H1 (cell line): ENCODE results near the gene UGT2B7. TPM values are rescaled to one million over a fixed set of nuclear protein-coding genes. Genes with fewer than 3 reads are reported as not detected.

ENCODE experiments used
- CTCF ChIA-PET: fragments of 300-600 bp; sonication (Branson Sonifier 250); formaldehyde crosslinking; loops from one replicate; lab custom pipeline; 2021; ENCODE audit not compliant: partially characterized antibody; lab: Charles Lee
- POLR2A ChIA-PET: fragments of 300-600 bp; sonication (Branson Sonifier 250); formaldehyde crosslinking; loops from one replicate; lab custom pipeline; 2021; ENCODE audit warnings: inconsistent platforms; ENCODE audit not compliant: partially characterized antibody; lab: Charles Lee
- DNase-seq, 2 experiments: peaks; one replicate each; pipeline versions ENCODE4 v3.0.0 to v3.0.0-alpha.2; 2010 to 2022; ENCODE audit warnings: low spot score in 2 of 2, low read depth in 1 of 2, mixed read lengths in 1 of 2
- FAIRE-seq: peaks from 2 replicates; lab custom pipeline; 2011; peaks lifted over from hg19 to GRCh38; lab: Jason Lieb, UNC
- H2AFZ ChIP-seq: 2 replicates; pipeline ENCODE4 v1.8.1; 2012; ENCODE audit warnings: low read length, inconsistent platforms
- H2AK5ac ChIP-seq: 2 replicates; pipeline ENCODE4 v1.6.1; 2013; ENCODE audit warnings: low read depth, low read length
- H2BK120ac ChIP-seq: replicated peaks from 2 replicates; pipeline ENCODE3; 2013; ENCODE audit warnings: low read depth, low read length, inconsistent platforms
- H2BK12ac ChIP-seq: 2 replicates; pipeline ENCODE4 v1.6.1; 2013; ENCODE audit warnings: low read depth, low read length
- H2BK15ac ChIP-seq: 2 replicates; pipeline ENCODE4 v1.6.1; 2013; ENCODE audit warnings: low read length
- H2BK20ac ChIP-seq: 2 replicates; pipeline ENCODE4 v1.6.1; 2013; ENCODE audit warnings: low read length
- H2BK5ac ChIP-seq: 2 replicates; pipeline ENCODE4 v1.6.1; 2013; ENCODE audit warnings: low read depth, low read length
- H3K14ac ChIP-seq: 2 replicates; pipeline ENCODE4 v1.6.1; 2013; ENCODE audit warnings: inconsistent platforms; ENCODE audit not compliant: insufficient read length
- H3K18ac ChIP-seq: 2 replicates; pipeline ENCODE4 v1.6.1; 2013; ENCODE audit warnings: low read length; ENCODE audit errors: extremely low read depth
- H3K23ac ChIP-seq: 2 replicates; pipeline ENCODE4 v1.6.1; 2013; ENCODE audit warnings: inconsistent platforms; ENCODE audit not compliant: insufficient read length
- H3K23me2 ChIP-seq: 2 replicates; pipeline ENCODE4 v1.6.1; 2013; ENCODE audit warnings: low read depth, low read length
- H3K27ac ChIP-seq: 2 replicates; pipeline ENCODE4 v1.6.1; 2011; ENCODE audit warnings: low read depth, low read length, inconsistent platforms
- H3K27me3 ChIP-seq, 4 experiments: replicated peaks in 1 of 4; 1 replicate in 1 of 4; 2 replicates in 3 of 4; pipeline versions ENCODE4 v1.6.1 to v1.8.1; 2011 to 2013; ENCODE audit warnings: low read length in 3 of 4, mild to moderate bottlenecking in 3 of 4, inconsistent platforms in 2 of 4, mixed read lengths in 2 of 4, moderate library complexity in 1 of 4; ENCODE audit not compliant: control insufficient read depth in 3 of 4, insufficient read depth in 3 of 4; ENCODE audit errors: extremely low read depth in 1 of 4
- H3K36me3 ChIP-seq, 4 experiments: 2 replicates each; pipeline versions ENCODE4 v1.6.1 to v1.8.1; 2011 to 2013; ENCODE audit warnings: mild to moderate bottlenecking in 4 of 4, low read length in 3 of 4, moderate library complexity in 2 of 4, control low read depth in 1 of 4, inconsistent platforms in 1 of 4; ENCODE audit not compliant: insufficient read depth in 4 of 4, control insufficient read depth in 2 of 4
- H3K4ac ChIP-seq: replicated peaks from 2 replicates; pipeline ENCODE3; 2013; ENCODE audit warnings: low read length, low read depth, mixed read lengths, inconsistent platforms; ENCODE audit not compliant: insufficient read length
- H3K4me1 ChIP-seq, 4 experiments: replicated peaks in 1 of 4; 1 replicate in 1 of 4; 2 replicates in 3 of 4; pipeline versions ENCODE4 v1.6.1 to v1.8.1; 2011 to 2013; ENCODE audit warnings: low read length in 3 of 4, inconsistent platforms in 2 of 4, mixed read lengths in 1 of 4; ENCODE audit not compliant: insufficient read depth in 4 of 4, control insufficient read depth in 3 of 4
- H3K4me2 ChIP-seq, 2 experiments: 2 replicates each; pipeline versions ENCODE4 v1.6.1 to v1.8.1; 2011 to 2013; ENCODE audit warnings: low read depth in 2 of 2, low read length in 2 of 2, control low read depth in 1 of 2, inconsistent platforms in 1 of 2, mild to moderate bottlenecking in 1 of 2; ENCODE audit not compliant: insufficient read depth in 1 of 2
- H3K4me3 ChIP-seq, 4 experiments: fragments of 200-600, 300-600 bp in 1 of 4; sonication (generic), shearing (Covaris generic), sonication (Bioruptor Twin) in 1 of 4; 2 replicates each; pipeline versions ENCODE4 v1.5.1 to v1.8.1; 2011 to 2016; ENCODE audit warnings: low read length in 4 of 4, low read depth in 3 of 4, control low read depth in 2 of 4, inconsistent platforms in 2 of 4, mild to moderate bottlenecking in 2 of 4, mixed read lengths in 1 of 4, moderate library complexity in 1 of 4; ENCODE audit not compliant: insufficient read depth in 2 of 4; ENCODE audit errors: extremely low read depth in 1 of 4
- H3K56ac ChIP-seq: replicated peaks from 2 replicates; pipeline ENCODE3; 2013; ENCODE audit warnings: low read depth, mild to moderate bottlenecking, mixed read lengths, low read length, inconsistent platforms; ENCODE audit not compliant: insufficient read length
- H3K79me1 ChIP-seq: 2 replicates; pipeline ENCODE4 v1.6.1; 2013; ENCODE audit warnings: low read depth, low read length, control low read depth
- H3K79me2 ChIP-seq, 2 experiments: 2 replicates each; pipeline versions ENCODE4 v1.6.1 to v1.8.1; 2012 to 2013; ENCODE audit warnings: low read length in 2 of 2, mild to moderate bottlenecking in 2 of 2, inconsistent platforms in 1 of 2; ENCODE audit not compliant: insufficient read depth in 2 of 2, control insufficient read depth in 1 of 2
- H3K9ac ChIP-seq, 4 experiments: replicated peaks in 1 of 4; 1 replicate in 1 of 4; 2 replicates in 3 of 4; pipeline versions ENCODE4 v1.6.1 to v1.8.1; 2011 to 2013; ENCODE audit warnings: low read depth in 3 of 4, low read length in 3 of 4, control low read depth in 2 of 4, mild to moderate bottlenecking in 2 of 4, moderate library complexity in 2 of 4, inconsistent platforms in 1 of 4; ENCODE audit errors: extremely low read depth in 1 of 4
- H3K9me3 ChIP-seq, 2 experiments: 2 replicates each; pipeline versions ENCODE4 v1.6.1 to v1.8.1; 2012 to 2013; ENCODE audit warnings: mild to moderate bottlenecking in 2 of 2, moderate library complexity in 2 of 2, control low read depth in 1 of 2, inconsistent platforms in 1 of 2, low read depth in 1 of 2, low read length in 1 of 2, mixed read lengths in 1 of 2; ENCODE audit not compliant: insufficient read depth in 2 of 2
- H4K20me1 ChIP-seq, 2 experiments: replicated peaks in 1 of 2; 2 replicates each; pipeline versions ENCODE3 to v1.8.1; 2011 to 2013; ENCODE audit warnings: inconsistent platforms in 2 of 2, low read length in 2 of 2, mild to moderate bottlenecking in 1 of 2; ENCODE audit not compliant: insufficient read depth in 2 of 2, control insufficient read depth in 1 of 2
- H4K5ac ChIP-seq: 2 replicates; pipeline ENCODE4 v1.6.1; 2013; ENCODE audit warnings: low read length, low read depth, mixed read lengths, inconsistent platforms; ENCODE audit not compliant: insufficient read length
- H4K8ac ChIP-seq: 2 replicates; pipeline ENCODE4 v1.8.0; 2013; ENCODE audit warnings: mild to moderate bottlenecking, moderate library complexity, low read length, inconsistent platforms; ENCODE audit not compliant: insufficient read depth; ENCODE audit errors: extremely low read depth
- H4K91ac ChIP-seq: replicated peaks from 2 replicates; pipeline ENCODE3; 2013; ENCODE audit warnings: low read length, mixed read lengths, inconsistent platforms; ENCODE audit not compliant: insufficient read length
- MAFK ChIP-seq: IDR thresholded peaks from 2 replicates; pipeline ENCODE4 v1.6.1; 2012; ENCODE audit warnings: low read depth, mild to moderate bottlenecking, improper control_type of control experiment, low read length
- NANOG ChIP-seq: IDR thresholded peaks from 2 replicates; pipeline ENCODE4 v1.6.1; 2011; ENCODE audit warnings: low read length, low read depth, mild to moderate bottlenecking, inconsistent platforms; ENCODE audit not compliant: insufficient read depth, poor library complexity, severe bottlenecking
- TAF7 ChIP-seq: optimal IDR thresholded peaks from 2 replicates; pipeline ENCODE3; 2011; ENCODE audit warnings: low read depth, mild to moderate bottlenecking, inconsistent platforms, low read length, moderate library complexity, borderline replicate concordance
- WGBS, 2 experiments: shearing (Covaris generic) in 1 of 2; methylation state at CpG; one replicate each; pipeline versions ENCODE4 v1.1.6 to v1.1.7; 2013 to 2015; ENCODE audit warnings: low lambda C conversion rate in 2 of 2, mixed read lengths in 2 of 2, inconsistent platforms in 1 of 2, low coverage in 1 of 2, missing lambda C conversion rate in 1 of 2; ENCODE audit not compliant: insufficient replicate concordance in 2 of 2, insufficient coverage in 1 of 2, insufficient read length in 1 of 2; ENCODE audit errors: extremely low coverage in 1 of 2, missing lambda C conversion rate in 1 of 2; 5-methylcytosine and 5-hydroxymethylcytosine counted together
- polyA plus RNA-seq, 7 experiments: library from polyadenylated mRNA; depleted of rRNA in 3 of 7; stranded (reverse) in 5 of 7; unstranded in 2 of 7; fragments of >200 nt in 5 of 7; fragments of 200-250 nt in 2 of 7; gene quantifications; 1 replicate in 5 of 7; 2 replicates in 1 of 7; 4 replicates in 1 of 7; pipeline versions ENCODE4 v1.2.1 to v1.2.3, GENCODE V29; 2011 to 2013; ENCODE audit warnings: missing spikeins in 2 of 7, mixed read lengths in 2 of 7
- total RNA-seq: library from RNA; stranded (reverse); fragmentation: NEBNext Ultra II Directional; extraction: Animal tissue kit (Norgen Biotek cat#: 25700); gene quantifications from 2 replicates; pipeline ENCODE4 v1.2.1, GENCODE V29; 2021

UGT2B7 gene
- total and polyA plus RNA-seq, 2 of the 8 experiments (the other 6 are each of a cell fraction or from before 2014, with no cell fraction given): not detected

DNA sequence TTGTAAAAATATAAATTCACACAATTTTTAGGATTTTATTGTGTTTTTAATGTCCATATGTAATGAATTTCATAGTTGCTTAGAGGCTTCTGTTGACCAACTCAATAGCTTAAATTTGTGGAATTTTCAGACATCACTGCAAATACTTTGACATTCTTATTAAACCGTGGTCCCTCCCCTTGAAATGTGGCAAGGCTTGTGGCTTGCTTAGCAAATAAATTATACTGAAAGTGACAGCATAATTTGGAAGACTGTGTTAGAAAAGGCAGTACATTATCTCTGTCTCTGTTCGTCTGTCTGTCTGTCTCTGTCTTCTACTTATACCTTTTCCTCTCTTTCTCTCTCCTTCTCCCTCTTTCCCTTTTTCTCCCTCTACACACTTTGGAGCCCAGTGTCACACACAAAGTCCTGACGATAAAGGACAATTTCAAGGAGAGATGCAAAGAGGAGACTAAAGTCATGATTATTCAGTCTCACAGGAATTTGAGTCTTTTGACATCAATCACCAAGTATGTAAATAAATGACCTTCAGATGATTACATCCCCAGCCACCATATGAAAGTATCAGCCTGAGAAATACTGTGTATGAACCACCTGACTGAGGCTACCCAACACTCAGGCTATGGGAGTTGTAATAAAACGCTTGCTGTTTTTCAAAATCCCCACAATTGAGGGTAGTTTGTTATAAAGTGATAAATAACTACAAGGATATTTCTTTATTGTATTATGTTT is 21.0 kb upstream of the UGT2B7 start:
- H3K79me1 ChIP-seq: no peaks in the 10 kb centered on the region
- no peak overlapping the region for H3K56ac ChIP-seq
- H4K5ac ChIP-seq: no peak overlapping the region
- H3K4me2 ChIP-seq: no peak overlapping the region
- H4K20me1 ChIP-seq: no peaks in the 10 kb centered on the region
- no peak for FAIRE-seq
- WGBS, 2 experiments: 93% methylated on average over 4 of the region's 4 CpGs; no CpG with 5 or more reads in 1 of the 2 experiments
- no peaks in the 10 kb centered on the region for H3K9me3 ChIP-seq
- H3K23me2 ChIP-seq: no peaks in the 10 kb centered on the region
- H2BK120ac ChIP-seq: no peak overlapping the region
- H3K9ac ChIP-seq: no peak overlapping the region
- H2AFZ ChIP-seq: no peak overlapping the region
- peaks cover 0 to 5% (median 2%) of the 10 kb centered on the region in 4 experiments; a peak in 3 of 7 replicates for H3K4me1 ChIP-seq
- POLR2A ChIA-PET: no interaction called here
- no peak overlapping the region for H2BK20ac ChIP-seq
- no peaks in the 10 kb centered on the region for H3K36me3 ChIP-seq
- no peak overlapping the region for H2AK5ac ChIP-seq
- H3K79me2 ChIP-seq: no peaks in the 10 kb centered on the region
- no peak overlapping the region for H3K18ac ChIP-seq
- no peak overlapping the region for H4K91ac ChIP-seq
- H4K8ac ChIP-seq: no peak overlapping the region
- H2BK15ac ChIP-seq: no peak overlapping the region
- H3K4me3 ChIP-seq: no peak overlapping the region
- H3K27me3 ChIP-seq: no peaks in the 10 kb centered on the region
- no peak overlapping the region for H3K23ac ChIP-seq
- no peak overlapping the region for H3K4ac ChIP-seq
- no peak overlapping the region for H2BK5ac ChIP-seq
- H2BK12ac ChIP-seq: no peak overlapping the region
- no peak for DNase-seq
- CTCF ChIA-PET: no interaction called here
- H3K14ac ChIP-seq: no peak overlapping the region
- no peak for TF ChIP-seq MAFK
- TF ChIP-seq NANOG: no peak
- TF ChIP-seq TAF7: no peak
- H3K27ac ChIP-seq: no peak overlapping the region
